Stimulated activated CD8-positive, alpha-beta memory T cell treated with anti-CD3 and anti-CD28 coated beads, Interleukin-7, amount 100 ng/mL, for 24 hours (primary cell): ENCODE data around the gene SEMA6A.

ENCODE experiments used
- DNase-seq: peaks from one replicate; pipeline ENCODE4 v3.0.0-alpha.2; 2020; ENCODE audit warnings: low read depth

SEMA6A gene, protein sequence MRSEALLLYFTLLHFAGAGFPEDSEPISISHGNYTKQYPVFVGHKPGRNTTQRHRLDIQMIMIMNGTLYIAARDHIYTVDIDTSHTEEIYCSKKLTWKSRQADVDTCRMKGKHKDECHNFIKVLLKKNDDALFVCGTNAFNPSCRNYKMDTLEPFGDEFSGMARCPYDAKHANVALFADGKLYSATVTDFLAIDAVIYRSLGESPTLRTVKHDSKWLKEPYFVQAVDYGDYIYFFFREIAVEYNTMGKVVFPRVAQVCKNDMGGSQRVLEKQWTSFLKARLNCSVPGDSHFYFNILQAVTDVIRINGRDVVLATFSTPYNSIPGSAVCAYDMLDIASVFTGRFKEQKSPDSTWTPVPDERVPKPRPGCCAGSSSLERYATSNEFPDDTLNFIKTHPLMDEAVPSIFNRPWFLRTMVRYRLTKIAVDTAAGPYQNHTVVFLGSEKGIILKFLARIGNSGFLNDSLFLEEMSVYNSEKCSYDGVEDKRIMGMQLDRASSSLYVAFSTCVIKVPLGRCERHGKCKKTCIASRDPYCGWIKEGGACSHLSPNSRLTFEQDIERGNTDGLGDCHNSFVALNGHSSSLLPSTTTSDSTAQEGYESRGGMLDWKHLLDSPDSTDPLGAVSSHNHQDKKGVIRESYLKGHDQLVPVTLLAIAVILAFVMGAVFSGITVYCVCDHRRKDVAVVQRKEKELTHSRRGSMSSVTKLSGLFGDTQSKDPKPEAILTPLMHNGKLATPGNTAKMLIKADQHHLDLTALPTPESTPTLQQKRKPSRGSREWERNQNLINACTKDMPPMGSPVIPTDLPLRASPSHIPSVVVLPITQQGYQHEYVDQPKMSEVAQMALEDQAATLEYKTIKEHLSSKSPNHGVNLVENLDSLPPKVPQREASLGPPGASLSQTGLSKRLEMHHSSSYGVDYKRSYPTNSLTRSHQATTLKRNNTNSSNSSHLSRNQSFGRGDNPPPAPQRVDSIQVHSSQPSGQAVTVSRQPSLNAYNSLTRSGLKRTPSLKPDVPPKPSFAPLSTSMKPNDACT

DNA sequence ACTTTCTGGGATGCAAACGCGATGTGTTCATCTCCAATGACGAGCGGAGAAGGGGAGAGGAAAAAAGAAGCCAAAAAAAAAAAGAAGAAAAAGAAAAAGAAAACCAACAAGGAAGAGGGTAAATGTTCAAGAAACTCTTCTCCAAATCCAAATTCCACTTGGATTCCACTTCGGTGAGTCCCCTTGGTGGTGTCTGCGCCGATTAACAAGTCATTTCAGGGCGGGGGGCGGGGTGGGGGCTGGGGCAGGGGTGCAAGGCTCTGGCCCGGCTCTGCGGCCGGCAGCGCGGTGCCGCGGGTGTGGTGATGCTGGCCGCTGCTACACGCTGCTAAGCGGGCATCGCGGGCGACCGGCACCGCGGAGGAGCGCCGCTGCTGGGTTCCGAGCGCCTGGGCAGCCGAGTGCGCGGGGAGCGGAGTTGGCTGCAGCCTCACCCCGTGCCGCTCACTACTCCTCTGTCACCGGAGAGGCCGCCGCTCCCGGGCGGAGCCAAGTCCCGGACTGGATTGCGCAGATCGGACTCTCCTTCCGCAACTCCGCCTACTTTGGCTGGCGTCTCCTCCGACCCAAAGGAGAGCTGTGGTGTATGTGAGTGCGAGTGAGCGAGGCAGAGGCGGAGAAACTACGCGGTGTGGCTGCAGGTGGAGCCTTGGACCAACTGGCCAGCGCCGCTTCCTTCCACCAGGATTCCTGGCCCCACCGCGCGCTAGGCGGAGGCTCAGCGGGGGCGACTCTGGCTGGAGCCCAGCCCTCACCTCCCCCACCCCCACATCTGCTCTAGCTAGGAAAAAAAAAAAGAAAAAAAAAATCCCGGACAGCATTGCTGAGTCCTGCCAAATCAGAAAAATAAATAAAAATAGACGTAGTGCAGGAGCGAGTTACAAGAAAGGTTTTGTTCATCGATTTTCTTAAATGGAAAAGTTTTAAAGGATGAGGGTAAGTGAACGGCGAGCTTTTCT, at the start of gene SEMA6A:
Gene SEMA6A (minus strand): TSS at position 457 of the 959 bp plus-strand sequence. CDS start 69,879 bp downstream, outside the sequence.
- DNase-seq, result peak; percentile 21

DNA sequence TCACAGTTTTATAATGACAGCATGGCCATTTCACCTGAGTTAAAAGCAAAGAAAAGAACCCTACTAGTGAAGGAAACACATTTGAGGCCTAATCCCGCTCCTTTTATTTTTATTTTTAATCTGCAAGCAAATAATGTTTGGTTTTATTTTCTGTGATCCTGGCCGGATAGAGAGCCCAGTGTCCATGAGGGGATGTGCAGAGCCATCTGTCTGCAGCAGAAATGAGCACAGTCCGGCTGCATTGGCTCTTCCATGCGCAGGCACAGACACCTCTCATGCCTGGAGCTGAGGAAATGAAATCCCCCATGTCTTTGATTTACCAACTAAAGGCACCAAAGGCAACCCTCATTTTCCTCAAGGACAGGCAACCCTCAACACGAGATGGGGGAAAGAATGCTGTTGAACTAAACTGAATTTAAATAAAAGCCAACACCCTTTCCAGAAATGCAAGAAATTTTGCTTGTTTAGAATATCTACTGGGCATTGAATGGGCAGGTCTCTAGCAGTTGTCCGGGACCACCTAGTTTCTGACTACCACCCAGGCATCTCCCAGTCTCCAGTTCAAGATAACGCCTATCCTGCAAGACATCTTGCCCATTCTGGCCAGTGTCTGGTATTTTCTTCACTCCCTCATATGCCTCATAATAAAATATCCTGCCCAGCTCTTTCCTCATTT, 47.9 kb upstream of the SEMA6A start:
- no peak for DNase-seq

DNA sequence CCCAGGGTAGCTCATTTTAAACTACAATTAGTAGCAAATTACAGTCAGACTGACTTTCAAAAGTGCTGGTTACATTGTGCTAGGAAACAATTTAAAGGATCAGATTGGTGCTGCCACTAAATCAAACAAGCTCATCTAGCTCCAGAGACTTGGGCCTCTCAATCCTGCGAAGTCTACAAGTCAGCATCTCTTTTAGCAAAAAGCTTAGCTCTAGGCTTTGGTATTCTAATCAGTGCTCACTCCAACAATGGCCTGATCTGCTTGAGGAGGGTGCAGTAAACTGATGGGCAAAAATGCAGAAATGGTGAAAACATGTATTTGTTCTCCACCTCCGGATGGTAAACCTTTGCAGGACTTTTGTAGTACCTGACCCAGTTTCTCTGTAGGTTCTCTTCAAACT, 47.0 kb upstream of the SEMA6A start:
- DNase-seq, result no peak

DNA sequence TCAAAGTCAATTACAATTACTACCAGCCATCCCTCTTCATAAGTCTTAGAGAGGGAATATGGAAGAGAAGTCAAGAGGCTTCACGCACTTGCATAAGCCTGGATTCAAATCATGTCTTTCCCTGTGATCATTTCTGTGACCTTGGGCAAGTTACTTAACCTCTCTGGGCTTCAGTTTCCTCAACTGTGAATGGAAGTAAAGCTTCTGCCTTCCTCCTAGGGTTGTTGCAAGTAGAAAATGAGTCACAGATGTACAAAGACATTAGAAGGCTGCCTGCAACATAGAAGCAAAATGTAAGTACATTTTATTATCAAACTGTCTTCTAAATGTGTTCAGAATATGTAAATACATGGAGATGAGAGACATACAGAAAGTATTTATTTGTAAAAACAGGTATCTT, 42.3 kb upstream of the SEMA6A start:
- DNase-seq, result no peak

DNA sequence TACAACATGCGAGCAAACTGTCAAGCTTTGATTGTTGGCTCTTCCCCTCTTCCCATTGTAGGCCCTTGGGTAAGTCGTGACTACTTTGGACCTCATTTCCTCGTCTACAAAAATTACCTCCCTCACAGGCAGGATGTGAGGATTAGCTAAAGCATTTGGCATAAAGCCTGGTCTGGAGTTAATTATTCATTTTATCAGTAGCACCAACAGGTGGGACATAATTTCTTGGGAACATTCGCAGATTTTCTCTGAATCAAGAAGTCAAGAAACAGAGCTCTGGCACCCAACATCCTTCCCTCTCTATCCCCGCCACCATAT, 39.9 kb upstream of the SEMA6A start:
- DNase-seq, result no peak

DNA sequence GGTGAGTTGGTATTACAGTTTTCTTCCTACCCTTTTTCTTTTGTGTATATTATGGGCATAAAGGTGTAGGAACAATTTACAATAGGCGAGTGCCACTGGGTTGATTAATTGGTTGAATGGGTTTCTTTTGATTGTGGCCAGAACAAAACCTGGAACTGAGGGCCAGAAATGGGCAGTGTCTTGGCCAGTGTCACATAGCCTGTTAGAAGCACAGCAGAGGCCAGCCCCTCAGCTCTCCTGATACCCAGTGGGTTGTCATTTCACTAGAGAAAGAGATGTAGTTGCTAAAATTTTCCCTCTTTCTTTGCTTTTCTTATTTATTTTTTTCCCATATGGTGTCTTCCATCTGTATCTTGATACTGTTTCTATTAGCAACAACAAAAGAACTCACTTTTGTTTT, 38.8 kb upstream of the SEMA6A start:
- DNase-seq, result no peak

DNA sequence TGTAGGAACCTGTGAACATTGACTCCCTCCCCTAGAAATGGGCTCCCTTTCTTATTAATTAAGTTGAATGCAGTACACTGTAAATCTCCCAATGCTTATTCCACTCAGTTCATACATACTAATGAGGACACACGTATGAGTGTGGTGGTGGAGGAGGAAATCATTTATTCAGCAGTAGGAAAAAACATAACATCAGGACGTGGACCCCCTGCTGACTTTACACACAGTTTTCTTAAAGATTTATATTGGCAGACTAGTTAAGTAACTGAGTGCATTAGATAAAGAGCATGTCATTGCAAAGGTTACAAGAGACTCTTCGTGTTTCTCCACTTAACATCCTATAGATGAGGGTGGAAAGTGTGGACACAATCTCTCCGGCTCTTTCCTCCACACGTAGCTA, 37.8 kb upstream of the SEMA6A start:
- DNase-seq, result no peak

DNA sequence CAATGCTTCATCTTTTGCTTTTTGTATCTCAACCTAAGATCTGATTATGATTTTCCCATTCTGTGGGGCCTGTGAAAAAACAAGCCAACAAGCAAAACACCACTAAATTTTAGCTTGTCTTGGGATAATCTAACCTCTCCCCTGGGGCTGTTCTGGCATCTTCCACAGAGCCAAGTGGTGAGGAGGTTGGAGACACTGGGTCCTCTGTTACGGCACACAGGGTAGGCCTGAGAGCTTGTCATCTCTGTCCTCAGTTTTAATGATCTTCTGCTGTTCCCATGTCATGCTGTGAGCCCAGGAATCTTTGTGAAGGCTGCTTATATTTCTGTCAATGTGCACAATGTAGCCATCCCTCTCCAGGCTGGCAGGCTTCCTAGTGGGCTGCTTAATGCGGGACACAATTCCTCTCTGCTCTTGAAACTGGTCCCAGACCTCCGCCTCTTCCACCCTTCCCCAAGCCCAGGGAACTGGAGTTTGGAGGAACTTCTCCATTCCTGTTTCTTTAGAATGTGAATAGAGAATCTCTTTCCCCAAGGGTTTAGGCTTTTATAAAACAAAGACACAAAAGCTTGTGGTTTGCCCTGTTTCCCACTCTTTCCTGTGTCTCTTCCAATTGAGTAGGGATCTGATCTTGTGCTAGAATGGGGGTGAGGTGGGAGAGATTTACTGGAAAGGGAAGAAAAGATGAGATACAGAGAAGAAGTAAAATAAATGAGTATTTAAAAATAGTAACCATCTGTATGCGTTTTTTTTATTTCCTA, 30.9 kb upstream of the SEMA6A start:
- DNase-seq, result no peak

DNA sequence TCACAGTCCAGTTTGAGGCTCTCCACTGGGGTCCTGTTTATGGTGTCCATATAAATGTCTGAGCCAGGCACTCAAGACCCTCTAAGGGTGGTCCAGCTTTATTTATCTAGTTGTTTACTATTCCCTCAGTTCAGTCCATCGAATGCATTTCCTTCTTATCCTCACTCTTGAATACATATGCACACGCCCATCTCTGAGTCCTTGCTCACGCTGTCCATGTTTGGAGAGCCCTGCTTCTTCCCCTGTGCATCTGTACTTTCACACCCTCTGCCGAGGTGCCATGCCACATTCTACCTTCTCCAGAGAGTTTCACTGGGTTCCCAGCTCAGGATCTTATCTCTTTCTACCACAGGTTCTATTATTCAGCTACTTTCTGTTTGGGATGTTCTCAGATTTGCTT, 30.2 kb upstream of the SEMA6A start:
- DNase-seq, result no peak

DNA sequence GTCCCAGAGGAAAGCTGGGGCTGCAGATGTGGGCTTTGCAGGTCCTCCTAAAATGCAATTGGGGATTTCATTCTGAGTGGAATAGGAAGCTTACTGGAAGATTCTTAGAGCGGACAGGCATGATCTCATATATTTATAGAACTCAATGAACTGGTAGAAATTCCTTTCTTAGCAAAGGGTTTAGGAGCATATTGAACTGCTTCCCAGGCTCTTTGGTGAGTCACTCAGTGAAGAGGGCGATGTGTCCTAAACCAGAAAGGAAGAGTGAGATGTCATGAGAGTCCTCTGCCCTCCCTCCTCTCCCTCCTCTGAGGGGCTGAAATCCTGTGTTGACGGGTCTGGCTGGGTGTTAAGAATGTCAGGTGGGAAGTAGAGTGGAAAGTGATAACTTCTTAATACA, 26.3 kb upstream of the SEMA6A start:
- no peak for DNase-seq

DNA sequence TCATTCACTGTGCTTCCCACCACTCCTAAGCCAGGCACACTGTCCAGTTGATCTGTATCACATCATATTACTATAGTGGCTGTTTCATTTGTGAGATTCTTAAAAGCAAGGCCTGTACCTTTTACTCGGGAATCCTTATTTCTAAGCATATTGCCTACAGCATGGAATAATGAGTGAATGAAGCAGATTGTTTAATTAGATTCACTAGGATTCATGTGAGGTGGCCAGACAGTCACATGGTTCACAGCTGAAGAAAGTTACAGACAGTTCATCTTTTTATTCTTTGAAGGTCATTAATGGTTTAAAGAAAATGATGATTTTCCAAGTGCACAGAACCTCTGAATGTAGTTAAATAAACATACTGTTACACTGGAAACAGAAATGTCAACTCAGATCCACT, 24.3 kb upstream of the SEMA6A start:
- no peak for DNase-seq

DNA sequence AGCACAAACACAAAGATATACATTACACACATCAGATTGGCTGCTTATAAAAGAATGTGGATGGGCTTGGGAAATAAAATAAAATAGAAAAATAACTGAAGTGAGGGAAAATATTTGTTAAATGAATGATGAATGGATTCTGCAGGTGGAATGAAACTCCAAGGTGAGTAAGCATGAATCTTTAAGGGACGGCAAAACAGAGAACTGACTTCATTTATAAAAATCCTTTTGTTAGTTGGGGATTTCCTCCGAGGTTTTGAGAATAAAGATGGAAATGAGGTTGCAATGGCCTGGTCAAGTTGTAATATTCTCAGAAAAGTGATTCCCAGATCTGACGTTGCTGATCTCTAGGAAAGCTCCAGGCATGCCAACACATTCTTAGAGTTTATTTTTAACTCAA, 20.9 kb upstream of the SEMA6A start:
- DNase-seq, result no peak

DNA sequence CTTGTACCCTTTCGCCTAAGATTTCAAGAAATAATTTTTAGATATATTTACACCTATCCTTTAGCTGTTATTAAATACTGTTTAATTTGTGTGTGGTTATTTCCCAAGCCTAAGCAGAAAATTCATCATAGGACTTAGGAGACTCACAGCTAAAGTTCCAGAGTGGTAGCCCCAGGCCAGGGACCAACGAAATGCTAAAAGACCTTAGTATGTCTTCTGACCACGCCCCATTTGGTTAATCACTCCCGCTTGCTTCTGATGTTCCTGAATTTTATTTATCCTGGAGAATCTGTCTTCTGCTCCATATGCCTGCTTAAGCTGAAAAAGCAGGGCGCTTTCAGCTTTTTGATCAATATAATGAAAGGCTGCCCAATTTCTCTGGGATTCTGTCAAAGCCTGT, 18.7 kb upstream of the SEMA6A start:
- DNase-seq, result no peak

DNA sequence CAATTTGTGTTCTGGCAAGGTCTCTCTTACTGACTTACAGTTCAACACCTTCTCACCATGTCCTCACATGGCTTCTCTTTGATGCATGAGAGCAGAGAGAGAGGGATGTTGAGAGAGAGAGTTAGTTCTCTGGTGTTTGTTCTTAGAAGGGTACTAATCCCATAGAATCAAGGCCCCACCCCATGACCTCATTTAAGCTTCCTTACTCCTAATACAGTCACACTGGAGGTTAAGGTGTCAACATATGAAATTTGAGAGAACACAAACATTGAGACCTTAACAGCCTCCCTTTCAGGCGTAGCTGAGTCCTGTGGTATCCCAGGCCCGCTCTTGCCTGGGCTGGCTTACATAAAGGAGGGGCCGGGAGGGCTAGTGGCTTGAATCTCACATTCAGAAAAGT, 10.6 kb upstream of the SEMA6A start:
- no peak for DNase-seq

DNA sequence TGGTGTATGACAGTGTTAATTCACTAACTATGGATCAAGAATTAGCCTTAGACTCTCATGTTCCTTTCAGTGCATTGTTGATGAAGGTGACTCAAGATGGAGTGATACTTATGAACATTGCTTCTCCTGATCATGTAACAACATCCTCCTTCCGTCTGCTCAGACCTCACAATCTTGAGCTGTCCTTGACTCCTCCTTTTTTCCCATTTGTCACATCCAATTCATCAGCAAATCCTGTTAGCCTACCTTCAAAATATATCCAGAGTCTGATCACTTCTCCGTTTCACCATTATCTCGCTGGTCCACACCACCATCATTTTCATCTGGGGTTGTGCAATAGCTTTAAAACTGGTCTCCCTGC, 9.2 kb upstream of the SEMA6A start:
- DNase-seq, result no peak

DNA sequence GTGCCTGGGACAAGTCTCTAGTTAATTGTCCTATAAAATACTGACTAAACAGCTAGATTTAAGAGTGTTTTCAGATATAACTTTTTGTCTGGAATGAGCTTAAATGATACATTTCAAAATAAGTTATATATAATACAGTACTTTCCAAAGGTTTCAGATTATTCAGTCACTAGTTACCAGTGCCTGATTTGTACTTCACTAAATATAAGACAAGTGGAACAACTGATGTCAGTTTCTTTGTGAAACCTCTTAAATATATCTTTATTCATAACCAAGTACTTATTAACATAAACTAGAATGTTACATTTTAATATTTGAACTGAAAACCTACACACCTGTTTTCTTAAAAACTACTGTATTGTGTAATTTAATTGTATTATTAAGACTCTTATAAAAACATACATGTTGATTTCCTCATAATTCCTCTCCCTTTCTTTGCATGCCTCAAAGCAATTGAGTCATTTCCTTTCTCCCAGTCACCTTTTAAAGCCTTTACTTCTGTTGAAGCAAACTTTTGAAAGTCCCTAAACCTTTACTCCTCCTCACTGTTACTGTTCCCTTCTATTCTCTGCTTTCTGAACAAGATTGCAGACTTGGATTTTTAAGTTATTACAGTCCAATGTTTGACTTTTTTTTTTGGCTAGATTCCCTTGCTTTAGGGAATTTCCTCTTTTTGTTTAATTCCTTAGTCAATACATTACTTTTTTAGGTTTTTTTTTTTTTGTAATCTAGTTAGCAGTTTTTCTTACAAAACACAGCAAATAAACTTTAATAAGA, 8.7 kb upstream of the SEMA6A start:
- no peak for DNase-seq

DNA sequence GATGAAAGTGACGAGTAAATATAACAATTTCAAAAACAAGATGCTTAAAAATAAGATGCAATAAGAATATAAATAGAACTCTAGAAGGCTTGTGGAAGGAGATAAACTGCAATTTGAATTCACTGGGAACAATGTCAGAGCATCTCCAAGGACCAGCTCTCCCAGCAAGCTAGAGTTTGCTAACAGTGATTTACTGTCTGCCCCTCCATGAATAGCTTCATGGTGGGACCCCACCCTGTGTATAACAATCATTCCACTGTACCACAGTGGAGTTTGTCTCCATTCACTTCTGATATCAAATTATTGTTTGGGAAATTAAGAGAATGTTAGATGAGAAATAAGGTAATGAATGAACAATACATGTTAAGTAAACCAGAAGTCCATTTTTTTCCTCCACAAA, 7.3 kb upstream of the SEMA6A start:
- DNase-seq, result no peak

DNA sequence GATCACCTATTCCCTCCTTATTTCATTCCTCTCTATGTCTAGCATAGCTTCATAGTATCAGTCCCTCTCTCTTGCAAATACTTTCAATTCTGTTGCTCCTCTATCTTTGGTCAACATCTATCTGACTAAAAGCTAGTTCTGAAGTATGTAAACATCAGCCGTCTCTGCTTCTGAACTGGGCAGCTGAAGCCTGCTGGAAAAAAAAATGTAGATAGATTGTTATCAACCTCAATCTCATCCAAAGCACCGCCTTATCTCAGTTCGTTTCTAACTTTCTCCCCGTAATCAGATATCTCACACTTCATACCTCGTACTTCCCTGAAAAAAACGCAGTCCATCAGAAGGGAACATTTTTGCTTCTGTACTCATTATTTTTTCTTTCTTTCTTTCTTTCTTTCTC, 4.5 kb upstream of the SEMA6A start:
- DNase-seq, result no peak

DNA sequence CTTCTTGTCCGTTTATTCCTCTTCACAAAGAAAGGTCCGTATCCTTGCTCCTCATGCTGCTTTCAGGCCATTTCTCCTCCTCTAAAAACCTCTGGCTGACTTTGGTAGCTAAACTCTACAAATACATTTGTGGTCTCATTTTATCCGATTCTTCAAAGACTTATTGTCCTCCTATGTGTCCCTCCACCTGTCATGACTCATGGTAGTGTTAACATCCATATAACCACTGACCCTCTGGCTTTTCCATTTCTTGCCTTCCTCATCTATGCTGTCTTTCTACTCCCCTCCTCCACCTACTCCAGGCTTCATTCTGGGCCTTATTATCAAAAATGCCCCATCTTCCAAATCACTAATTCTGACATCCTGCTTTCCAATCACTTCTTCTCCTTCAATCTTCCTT, 4.1 kb upstream of the SEMA6A start:
- no peak for DNase-seq
